ENCODE data around the gene NOLC1. TPM values are rescaled to one million over a fixed set of nuclear protein-coding genes. Genes with fewer than 3 reads are reported as not detected.

NOLC1 gene
- total RNA-seq, 1 experiment from 2014 or later: 119 TPM

GRCh38 chr10:102200751-102201640, 48.8 kb downstream of the NOLC1 start:
- DNase-seq (ENCODE audit: low read depth): no peak

- DNase-seq (ENCODE audit: low read depth): no peak
Observed at GRCh38 chr10:102202386-102202785, 50.2 kb downstream of the NOLC1 start.

- DNase-seq (ENCODE audit: low read depth): no peak
Observed at GRCh38 chr10:102208311-102209035, 56.3 kb downstream of the NOLC1 start.

- DNase-seq (ENCODE audit: low read depth): no peak
Observed at GRCh38 chr10:102211615-102212299, 59.6 kb downstream of the NOLC1 start.

Other genes with a start within 250 kb of the NOLC1 start
- 6.2 and 6.6 TPM in 2 replicates for gene ARMH3, start 96.2 kb upstream of the NOLC1 start, total RNA-seq (2014; rRNA removed; shearing (Covaris generic))
- gene HPS6, start 87.0 kb upstream of the NOLC1 start, total RNA-seq (2014; rRNA removed; shearing (Covaris generic)): 37.6 and 38.5 TPM in 2 replicates
- gene LDB1, start 32.0 kb upstream of the NOLC1 start, total RNA-seq (2014; rRNA removed; shearing (Covaris generic)): 32.2 and 34.4 TPM in 2 replicates
- 31.8 and 38.3 TPM in 2 replicates for gene PPRC1, start 19.3 kb upstream of the NOLC1 start, total RNA-seq (2014; rRNA removed; shearing (Covaris generic))
- gene ELOVL3, start 73.9 kb downstream of the NOLC1 start, total RNA-seq (2014; rRNA removed; shearing (Covaris generic)): not detected in 2 replicates
- gene PITX3, start 89.1 kb downstream of the NOLC1 start, total RNA-seq (2014; rRNA removed; shearing (Covaris generic)): not detected in 2 replicates
- 20.8 and 27.6 TPM in 2 replicates for gene GBF1, start 93.1 kb downstream of the NOLC1 start, total RNA-seq (2014; rRNA removed; shearing (Covaris generic))
- gene NFKB2, start 243.3 kb downstream of the NOLC1 start, total RNA-seq (2014; rRNA removed; shearing (Covaris generic)): 17.3 and 18.5 TPM in 2 replicates

All from HT1080 (cell line).